Kidney epithelial cell (primary cell): Measurements from ENCODE around the gene GIMAP8. TPM values are rescaled to one million over a fixed set of nuclear protein-coding genes. Genes with fewer than 3 reads are reported as not detected.

Source experiments
- DNase-seq: peaks from one replicate; pipeline ENCODE4 v3.0.0-alpha.2; 2010; ENCODE audit warnings: low read depth
- H3K27me3 ChIP-seq: 2 replicates; pipeline ENCODE4 v1.6.0; 2011; ENCODE audit warnings: low read length; ENCODE audit not compliant: control insufficient read depth, insufficient read depth
- H3K36me3 ChIP-seq: 2 replicates; pipeline ENCODE4 v1.5.1; 2011; ENCODE audit warnings: low read length; ENCODE audit not compliant: control insufficient read depth, insufficient read depth
- H3K4me3 ChIP-seq: 2 replicates; pipeline ENCODE4 v1.5.1; 2011; ENCODE audit warnings: low read depth, mild to moderate bottlenecking, control low read depth, low read length
- CTCF ChIP-seq: IDR thresholded peaks from 2 replicates; pipeline ENCODE4 v1.5.1; 2011; ENCODE audit warnings: mild to moderate bottlenecking, moderate library complexity, low read length, control low read depth, inconsistent platforms; ENCODE audit not compliant: insufficient read depth, poor library complexity, severe bottlenecking
- total RNA-seq: library from RNA; depleted of rRNA; stranded (reverse); fragments of >200 nt; gene quantifications from 2 replicates; pipeline ENCODE4 v1.2.3, GENCODE V29; 2015

The GIMAP8 gene
- total RNA-seq, 1 donor from 2014 or later = not detected

DNA sequence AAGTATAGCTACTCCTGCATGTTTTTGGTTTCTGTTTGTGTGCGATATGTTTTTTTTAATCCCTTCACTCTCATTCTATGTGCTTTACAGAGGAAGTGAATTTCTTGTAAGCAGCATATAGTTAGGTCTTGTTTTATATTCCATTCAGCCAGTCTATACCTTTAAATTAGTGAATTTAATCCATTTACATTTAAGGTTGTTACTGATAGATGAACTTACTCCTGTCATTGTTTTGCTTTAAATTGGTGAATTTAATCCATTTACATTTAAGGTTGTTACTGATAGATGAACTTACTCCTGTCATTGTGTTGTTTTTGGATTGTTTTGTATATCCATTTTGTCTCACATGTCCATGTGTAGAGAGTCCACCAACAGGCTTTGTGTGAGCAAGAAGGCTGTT, 11.1 kb downstream of the GIMAP8 start:
- Histone ChIP-seq H3K27me3 (no peaks in the 10 kb centered on the region), H3K36me3 (no peaks in the 10 kb centered on the region), H3K4me3 (no peak overlapping the region)
- DNase-seq = no peak
- TF ChIP-seq CTCF = no peak

DNA sequence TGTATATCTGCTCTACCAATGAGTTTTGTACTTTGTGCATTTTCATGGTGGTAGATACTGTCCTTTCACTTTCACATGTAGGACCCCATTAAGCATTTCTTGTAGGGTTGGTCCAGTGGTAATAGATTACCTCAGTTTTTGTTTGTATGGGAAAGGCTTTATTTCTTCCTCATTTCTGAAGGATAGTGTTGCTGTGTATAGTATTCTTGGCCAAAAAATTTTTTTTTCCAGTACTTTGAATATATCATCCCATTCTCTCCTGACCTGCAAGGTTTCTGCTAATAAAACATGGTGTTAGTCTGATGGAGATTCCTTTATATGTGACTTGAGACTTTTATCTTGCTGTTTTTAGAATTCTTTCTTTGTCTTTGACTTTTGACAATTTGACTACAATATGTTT, 12.0 kb downstream of the GIMAP8 start:
- no peak for DNase-seq
- Histone ChIP-seq H3K4me3 (no peak overlapping the region), H3K36me3 (no peaks in the 10 kb centered on the region), H3K27me3 (no peaks in the 10 kb centered on the region)
- TF ChIP-seq CTCF = no peak

DNA sequence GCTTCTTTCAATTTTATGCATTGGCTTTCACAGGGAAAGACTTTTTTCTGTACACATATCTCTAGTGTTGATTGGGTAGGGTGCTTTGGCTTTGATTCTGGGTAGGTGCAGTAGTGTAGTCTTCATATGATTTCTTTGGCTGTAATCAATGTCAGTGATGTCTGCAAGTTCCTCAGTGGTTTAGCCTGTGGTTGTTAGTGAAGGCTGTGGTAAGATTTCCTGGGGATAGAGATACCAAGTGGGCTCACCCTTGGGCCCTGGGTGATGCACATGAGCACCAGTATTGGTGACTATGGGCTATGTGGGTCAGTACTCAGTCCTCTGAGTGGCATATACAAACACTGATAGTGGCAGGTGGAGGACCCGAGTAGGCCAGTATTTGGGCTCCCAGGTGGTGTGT, 13.0 kb downstream of the GIMAP8 start:
- no peak for TF ChIP-seq CTCF
- no peaks in the 10 kb centered on the region for H3K36me3 ChIP-seq
- DNase-seq = no peak
- no peaks in the 10 kb centered on the region for H3K27me3 ChIP-seq
- no peak overlapping the region for H3K4me3 ChIP-seq

DNA sequence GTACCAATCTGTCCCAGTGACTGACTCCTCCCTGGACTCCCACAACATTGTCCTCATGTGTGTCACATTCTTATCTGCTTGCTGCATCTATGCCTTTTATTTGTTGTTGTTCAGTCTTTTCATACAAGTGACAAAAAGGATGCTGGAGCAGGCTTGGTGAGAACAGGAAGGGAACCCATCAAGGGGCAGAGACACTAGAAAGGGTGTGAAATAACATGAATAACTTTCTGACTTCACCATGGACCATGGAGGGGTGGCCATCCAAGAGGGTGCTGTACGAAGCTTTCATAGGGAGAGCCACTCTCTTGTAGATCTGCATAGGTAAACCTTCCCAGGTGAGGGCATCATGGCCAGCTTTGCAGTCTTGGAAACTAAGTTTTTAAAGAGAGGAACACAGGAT, 14.5 kb downstream of the GIMAP8 start:
- H3K27me3 ChIP-seq = no peaks in the 10 kb centered on the region
- H3K36me3 ChIP-seq = no peaks in the 10 kb centered on the region
- H3K4me3 ChIP-seq = no peak overlapping the region
- TF ChIP-seq CTCF = no peak
- DNase-seq = no peak

DNA sequence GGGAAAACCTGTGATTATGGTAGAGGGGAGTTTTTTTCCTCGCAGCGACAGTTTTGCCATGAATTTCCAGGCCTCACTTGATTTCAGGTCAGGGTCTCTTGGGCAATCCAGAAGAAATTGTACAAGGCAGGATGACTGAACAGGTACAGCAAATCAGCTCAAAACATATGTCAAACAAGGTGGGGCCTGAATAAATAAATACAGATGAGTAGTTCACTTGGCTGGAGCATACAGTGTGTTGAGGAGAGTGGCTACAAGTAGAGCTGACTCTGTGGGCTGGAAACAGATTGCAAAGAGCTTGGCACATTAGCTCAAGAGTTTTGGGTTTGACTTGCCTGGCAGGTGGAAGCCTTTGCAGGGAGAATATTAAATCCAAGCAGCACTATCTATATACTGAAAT, 15.0 kb downstream of the GIMAP8 start:
- H3K36me3 ChIP-seq = no peaks in the 10 kb centered on the region
- H3K4me3 ChIP-seq = no peak overlapping the region
- no peaks in the 10 kb centered on the region for H3K27me3 ChIP-seq
- no peak for DNase-seq
- TF ChIP-seq CTCF = no peak

GRCh38 chr7:150466477-150466876, 16.0 kb downstream of the GIMAP8 start:
- TF ChIP-seq CTCF = no peak
- Histone ChIP-seq H3K36me3 (no peaks in the 10 kb centered on the region), H3K27me3 (no peaks in the 10 kb centered on the region), H3K4me3 (no peak overlapping the region)
- no peak for DNase-seq
